Activated CD8-positive, alpha-beta T cell treated with anti-CD3 and anti-CD28 coated beads for 36 hours (primary cell): ENCODE measurements around the gene IL18RAP. TPM values are rescaled to one million over a fixed set of nuclear protein-coding genes. Genes with fewer than 3 reads are reported as not detected.

Experiments used
- ATAC-seq: fragments of 200-7000 bp; cut with Tn5 transposase; one replicate; pipeline ENCODE4 v1.10.0; 2021; ENCODE audit warnings: mild to moderate bottlenecking, moderate library complexity
- CTCF ChIA-PET: fragments of 350-600 bp; sonication (Branson Sonifier 250); formaldehyde crosslinking; loops from one replicate; lab custom pipeline; 2021; ENCODE audit warnings: antibody characterized with exemption; lab: Charles Lee
- POLR2A ChIA-PET: fragments of 350-600 bp; sonication (Branson Sonifier 250); formaldehyde crosslinking; loops from one replicate; lab custom pipeline; 2021; ENCODE audit warnings: antibody characterized with exemption; lab: Charles Lee
- DNase-seq: peaks from one replicate; pipeline ENCODE4 v3.0.0-alpha.2; 2020
- H3K27ac Mint-ChIP-seq: one replicate; pipeline ENCODE4 v1.8.0; 2021; ENCODE audit warnings: mild to moderate bottlenecking, mixed read lengths
- H3K27me3 Mint-ChIP-seq: one replicate; pipeline ENCODE4 v1.8.0; 2021; ENCODE audit warnings: mixed read lengths
- H3K36me3 Mint-ChIP-seq: one replicate; pipeline ENCODE4 v1.8.0; 2021; ENCODE audit warnings: low read depth, mixed read lengths
- H3K4me1 Mint-ChIP-seq: one replicate; pipeline ENCODE4 v1.8.0; 2021; ENCODE audit warnings: low read depth, mixed read lengths
- H3K4me3 Mint-ChIP-seq: one replicate; pipeline ENCODE4 v1.8.0; 2021; ENCODE audit warnings: mild to moderate bottlenecking, moderate library complexity, mixed read lengths
- H3K9me3 Mint-ChIP-seq: one replicate; pipeline ENCODE4 v1.8.0; 2021; ENCODE audit warnings: mixed read lengths
- intact Hi-C: fragments of 100-400 bp; cut with micrococcal nuclease; formaldehyde crosslinking; loops from one replicate; pipeline ENCODE4 v1.10.0; 2022
- total RNA-seq, 2 experiments: library from RNA; stranded (reverse); gene quantifications; one replicate each; pipeline ENCODE4 v1.2.3, GENCODE V29; 2021
- TF ChIP-seq, protein P1 (sequence below): fragments of 200-600 bp; IDR thresholded peaks from one replicate; pipeline ENCODE4 v1.8.0; 2022; ENCODE audit warnings: antibody characterized with exemption, mild to moderate bottlenecking

The IL18RAP gene, protein sequence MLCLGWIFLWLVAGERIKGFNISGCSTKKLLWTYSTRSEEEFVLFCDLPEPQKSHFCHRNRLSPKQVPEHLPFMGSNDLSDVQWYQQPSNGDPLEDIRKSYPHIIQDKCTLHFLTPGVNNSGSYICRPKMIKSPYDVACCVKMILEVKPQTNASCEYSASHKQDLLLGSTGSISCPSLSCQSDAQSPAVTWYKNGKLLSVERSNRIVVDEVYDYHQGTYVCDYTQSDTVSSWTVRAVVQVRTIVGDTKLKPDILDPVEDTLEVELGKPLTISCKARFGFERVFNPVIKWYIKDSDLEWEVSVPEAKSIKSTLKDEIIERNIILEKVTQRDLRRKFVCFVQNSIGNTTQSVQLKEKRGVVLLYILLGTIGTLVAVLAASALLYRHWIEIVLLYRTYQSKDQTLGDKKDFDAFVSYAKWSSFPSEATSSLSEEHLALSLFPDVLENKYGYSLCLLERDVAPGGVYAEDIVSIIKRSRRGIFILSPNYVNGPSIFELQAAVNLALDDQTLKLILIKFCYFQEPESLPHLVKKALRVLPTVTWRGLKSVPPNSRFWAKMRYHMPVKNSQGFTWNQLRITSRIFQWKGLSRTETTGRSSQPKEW
- 1 to 10 TPM; 5.8 to 6.0 TPM for total RNA-seq

DNA sequence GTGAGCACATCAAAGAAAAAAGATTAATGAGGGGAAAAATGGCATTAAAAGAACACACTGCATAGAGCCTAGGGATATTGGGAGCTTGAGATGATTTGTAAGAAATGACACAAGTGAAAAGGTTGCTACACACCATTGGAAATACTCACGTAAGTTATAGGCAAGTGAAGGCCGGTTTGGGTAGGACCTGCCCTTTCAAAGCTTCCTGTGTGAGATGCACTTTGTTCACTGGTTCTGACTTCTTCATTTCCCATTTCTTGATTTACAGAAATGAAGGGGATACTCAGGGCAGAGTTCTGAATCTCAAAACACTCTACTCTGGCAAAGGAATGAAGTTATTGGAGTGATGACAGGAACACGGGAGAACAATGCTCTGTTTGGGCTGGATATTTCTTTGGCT is at the start of gene IL18RAP:
IL18RAP (plus strand) TSS at position 251 of the 400 bp plus-strand sequence; CDS start at position 369, 118 bp downstream.
- Mint-ChIP-seq H3K9me3 (no peaks in the 10 kb centered on the region), H3K4me1 (peaks cover 68% of the 10 kb centered on the region), H3K27ac (peak within 1 kb of the TSS; percentile 85), H3K27me3 (no peaks in the 10 kb centered on the region), H3K4me3 (peak within 1 kb of the TSS; percentile 74), H3K36me3 (peaks cover 11% of the 10 kb centered on the region)
- TF ChIP-seq, protein P1, sequence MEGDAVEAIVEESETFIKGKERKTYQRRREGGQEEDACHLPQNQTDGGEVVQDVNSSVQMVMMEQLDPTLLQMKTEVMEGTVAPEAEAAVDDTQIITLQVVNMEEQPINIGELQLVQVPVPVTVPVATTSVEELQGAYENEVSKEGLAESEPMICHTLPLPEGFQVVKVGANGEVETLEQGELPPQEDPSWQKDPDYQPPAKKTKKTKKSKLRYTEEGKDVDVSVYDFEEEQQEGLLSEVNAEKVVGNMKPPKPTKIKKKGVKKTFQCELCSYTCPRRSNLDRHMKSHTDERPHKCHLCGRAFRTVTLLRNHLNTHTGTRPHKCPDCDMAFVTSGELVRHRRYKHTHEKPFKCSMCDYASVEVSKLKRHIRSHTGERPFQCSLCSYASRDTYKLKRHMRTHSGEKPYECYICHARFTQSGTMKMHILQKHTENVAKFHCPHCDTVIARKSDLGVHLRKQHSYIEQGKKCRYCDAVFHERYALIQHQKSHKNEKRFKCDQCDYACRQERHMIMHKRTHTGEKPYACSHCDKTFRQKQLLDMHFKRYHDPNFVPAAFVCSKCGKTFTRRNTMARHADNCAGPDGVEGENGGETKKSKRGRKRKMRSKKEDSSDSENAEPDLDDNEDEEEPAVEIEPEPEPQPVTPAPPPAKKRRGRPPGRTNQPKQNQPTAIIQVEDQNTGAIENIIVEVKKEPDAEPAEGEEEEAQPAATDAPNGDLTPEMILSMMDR: no peak
- DNase-seq (no peak), ATAC-seq (peak; percentile 19)
- CTCF ChIA-PET: interaction anchor here (0.9 to 5.1 kb wide), 8 partner anchors 9 to 182 kb away, joined by 3 to 23 read pairs (median 4); no protein-coding TSS in a partner anchor
- POLR2A ChIA-PET: interaction anchor here (1.2 to 1.9 kb wide), 3 partner anchors 8 to 14 kb away, joined by 4 to 6 read pairs (median 5); no protein-coding TSS in a partner anchor
- intact Hi-C loops: no loop called here

DNA sequence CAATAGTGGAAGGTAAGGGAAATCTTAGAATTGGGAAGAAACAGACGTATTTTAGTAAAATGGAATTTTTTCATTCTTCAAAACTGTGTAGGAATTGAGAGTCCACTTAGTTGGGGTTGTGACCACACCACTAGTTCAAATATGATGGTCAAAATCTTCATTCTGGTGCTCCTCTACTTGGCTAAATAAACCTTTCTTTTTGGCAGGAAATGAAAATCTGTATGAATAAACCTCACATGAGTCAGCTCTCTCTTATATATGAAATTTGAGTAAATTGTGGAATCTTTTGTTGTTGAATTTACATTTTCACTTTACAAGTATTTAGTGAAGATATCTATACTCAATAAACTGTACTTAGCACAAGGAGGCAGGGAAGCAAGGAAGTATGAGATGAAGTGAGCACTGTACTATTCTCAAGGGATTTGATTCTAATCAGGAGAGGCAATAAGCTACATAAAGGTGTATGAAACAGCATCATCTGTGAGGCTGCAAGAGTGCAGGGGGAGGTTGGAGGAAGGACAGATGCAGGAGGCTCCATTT is 46.8 kb upstream of the IL18RAP start:
- H3K9me3 Mint-ChIP-seq: peaks cover 20% of the 10 kb centered on the region
- H3K27me3 Mint-ChIP-seq: no peaks in the 10 kb centered on the region
- POLR2A ChIA-PET: interaction anchor here (0.6 to 0.7 kb wide), 3 partner anchors 25 to 56 kb away, joined by 3 read pairs; no protein-coding TSS in a partner anchor
- H3K27ac Mint-ChIP-seq: peak overlapping the region; percentile 6
- intact Hi-C loops: no loop called here
- DNase-seq (no peak), ATAC-seq (no peak)
- peaks cover 68% of the 10 kb centered on the region for H3K36me3 Mint-ChIP-seq
- peaks cover 24% of the 10 kb centered on the region for H3K4me1 Mint-ChIP-seq
- TF ChIP-seq, protein P1: no peak
- H3K4me3 Mint-ChIP-seq: no peak overlapping the region
- CTCF ChIA-PET: interaction anchor here (0.7 to 1.5 kb wide), 3 partner anchors 34 to 68 kb away, joined by 3 read pairs; no protein-coding TSS in a partner anchor

DNA sequence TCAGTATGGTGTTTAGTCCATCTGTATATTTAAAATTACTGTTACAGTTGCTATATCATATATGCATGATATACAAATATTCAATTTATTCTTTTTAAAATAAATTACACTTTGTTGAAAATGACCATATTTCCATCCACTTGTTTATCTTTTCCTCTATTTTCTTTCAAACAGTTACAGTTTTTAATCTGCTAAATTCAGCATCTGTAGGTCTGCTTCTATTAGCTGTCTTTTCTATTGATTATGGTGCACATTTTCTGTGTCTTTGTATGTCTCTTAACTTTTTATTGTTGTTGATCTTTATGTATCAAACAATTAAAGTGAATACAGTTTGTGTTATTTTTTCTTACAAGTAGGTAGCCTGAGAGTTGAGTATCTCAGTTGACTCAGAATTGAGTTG is 39.2 kb upstream of the IL18RAP start:
- peaks cover 16% of the 10 kb centered on the region for H3K9me3 Mint-ChIP-seq
- DNase-seq: no peak
- H3K4me3 Mint-ChIP-seq: no peak overlapping the region
- peaks cover 10% of the 10 kb centered on the region for H3K4me1 Mint-ChIP-seq
- H3K27ac Mint-ChIP-seq: no peak overlapping the region
- no peaks in the 10 kb centered on the region for H3K27me3 Mint-ChIP-seq
- POLR2A ChIA-PET: interaction anchor here (0.6 kb wide), 1 partner anchor 241 kb away, joined by 4 read pairs; the partner anchor contains the start of gene IL1R1
- intact Hi-C loops: no loop called here
- CTCF ChIA-PET: interaction anchor here (1.2 kb wide), 1 partner anchor 15 kb away, joined by 3 read pairs; no protein-coding TSS in a partner anchor
- peaks cover 74% of the 10 kb centered on the region for H3K36me3 Mint-ChIP-seq
- TF ChIP-seq, protein P1: no peak
- ATAC-seq: no peak

DNA sequence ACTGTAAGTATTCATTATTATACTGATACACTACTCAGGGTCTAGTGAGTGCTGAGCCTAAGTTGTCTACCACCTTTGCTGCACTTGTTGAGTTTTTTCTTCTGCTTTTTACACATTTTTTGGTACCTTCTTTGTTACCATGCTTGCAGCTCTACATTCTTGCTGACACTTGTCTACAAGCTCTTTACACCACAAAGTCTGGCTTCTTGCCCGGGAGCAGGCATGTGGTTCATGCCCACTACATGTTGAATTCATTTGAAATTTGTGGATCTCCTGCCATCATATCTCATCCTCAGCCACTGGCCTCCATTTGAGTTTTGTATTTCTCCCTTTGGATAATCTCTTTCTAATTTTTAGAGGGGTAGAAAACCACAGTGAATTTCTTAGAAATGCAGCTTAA is 37.4 kb upstream of the IL18RAP start:
- intact Hi-C loops: no loop called here
- Mint-ChIP-seq H3K27me3 (no peaks in the 10 kb centered on the region), H3K4me3 (no peak overlapping the region), H3K4me1 (peaks cover 10% of the 10 kb centered on the region), H3K36me3 (peaks cover 72% of the 10 kb centered on the region), H3K27ac (no peak overlapping the region), H3K9me3 (peaks cover 16% of the 10 kb centered on the region)
- ChIA-PET CTCF (no interaction called here), POLR2A (no interaction called here)
- DNase-seq: no peak
- TF ChIP-seq, protein P1: no peak
- no peak for ATAC-seq
